ENCODE results near the gene RASL10A. TPM values are rescaled to one million over a fixed set of nuclear protein-coding genes. Genes with fewer than 3 reads are reported as not detected.

The RASL10A gene
- total and polyA plus RNA-seq, 9 of the 15 experiments (the other 6 are each of a cell fraction or from before 2014, with no cell fraction given): 0.17 to 1.2 (median 0.45) TPM; not detected in 3

GRCh38 chr22:29341849-29342127 is 26.3 kb upstream of the RASL10A start:
- no peak overlapping the region for H2AFZ ChIP-seq (ENCODE audit: low read depth, low read length)
- no peak for ATAC-seq
- no peak for DNase-seq (ENCODE audit: extremely low read depth in 1 of 4, low spot score in 3 of 4)
- H3K4me3 ChIP-seq: no peak overlapping the region
- H3K27ac ChIP-seq (ENCODE audit: extremely low read depth, low read depth, low read length): no peak overlapping the region
- WGBS (ENCODE audit: insufficient coverage, low coverage, missing lambda C conversion rate): 100% methylated on average over 1 of the region's 2 CpGs
- H3K27me3 ChIP-seq (ENCODE audit: control insufficient read depth in 2 of 2, insufficient read depth in 2 of 2, low read length in 2 of 2): no peaks in the 10 kb centered on the region
- no peaks in the 10 kb centered on the region for H4K20me1 ChIP-seq (replicated peaks; ENCODE audit: control insufficient read depth, insufficient read depth, low read length)
- in situ Hi-C loops (cut with MboI): no loop called here
- H3K9me1 ChIP-seq (ENCODE audit: control insufficient read depth, insufficient read depth, low read length): no peaks in the 10 kb centered on the region
- BruUV-seq (replicated peaks): no TSS peak
- intact Hi-C loops (cut with micrococcal nuclease): no loop called here
- ChIA-PET POLR2A (no interaction called here), CTCF (ENCODE audit: low intra/inter-chr PET ratio) (no interaction called here)
- H3K9me3 ChIP-seq (replicated peaks; ENCODE audit: control insufficient read depth, insufficient read depth, low read depth, low read length): no peaks in the 10 kb centered on the region
- FAIRE-seq: no peak
- peaks cover 0 to 10% of the 10 kb centered on the region in 2 experiments; a peak in 3 of 5 replicates for H3K4me1 ChIP-seq (replicated peaks in 1 of 2; ENCODE audit: control insufficient read depth in 2 of 2, insufficient read depth in 2 of 2, low read length in 2 of 2)
- H3K36me3 ChIP-seq (ENCODE audit: control insufficient read depth, insufficient read depth, low read length): peaks cover 80% of the 10 kb centered on the region; the same call in 2 of the 3 replicates
- H3K9ac ChIP-seq (ENCODE audit: insufficient read depth in 1 of 2, low read depth in 2 of 2, low read length in 2 of 2): no peak overlapping the region
- no peak overlapping the region for H3K4me2 ChIP-seq (ENCODE audit: insufficient read depth, low read length)
- no peaks in the 10 kb centered on the region for H3K79me2 ChIP-seq (ENCODE audit: control insufficient read depth, insufficient read depth, low read length)
- no peak for TF ChIP-seq KDM1A (IDR thresholded peaks at IDR 0.05)
- TF ChIP-seq SAFB (IDR thresholded peaks at IDR 0.05; ENCODE audit: borderline replicate concordance, low read depth, low read length): no peak
- TF ChIP-seq ZBTB33 (CRISPR knock-in tag; IDR thresholded peaks at IDR 0.05): no peak
- no peak for TF ChIP-seq NR0B1 (IDR thresholded peaks at IDR 0.05; ENCODE audit: partially characterized antibody)
- TF ChIP-seq SNIP1 (IDR thresholded peaks at IDR 0.05; ENCODE audit: low read depth): no peak
- TF ChIP-seq POLR2H (tag; IDR thresholded peaks at IDR 0.05; ENCODE audit: low read depth): no peak
- TF ChIP-seq PTBP1 (IDR thresholded peaks at IDR 0.05; ENCODE audit: low read depth, low read length): no peak
- no peak for TF ChIP-seq NCOR1 (IDR thresholded peaks at IDR 0.05)
- TF ChIP-seq HMG20A (CRISPR knock-in tag; conservative IDR thresholded peaks at IDR 0.05): no peak
- no peak for TF ChIP-seq RBFOX2 (IDR thresholded peaks at IDR 0.05; ENCODE audit: low read depth, low read length)
- no peak for TF ChIP-seq CSDE1 (IDR thresholded peaks at IDR 0.05)
- no peak for TF ChIP-seq NFXL1 (CRISPR knock-in tag; IDR thresholded peaks at IDR 0.05)

Data from K562 (cell line).